Activated gamma-delta T cell treated with Interleukin-2 at 50 U/mL for 16 hours (primary cell): ENCODE data around the gene NUBP2.

Experiments
- DNase-seq: peaks from one replicate; pipeline ENCODE4 v3.0.0-alpha.2; 2020

The NUBP2 gene

GRCh38 chr16:1812732-1813163, 30.0 kb downstream of the NUBP2 start:
- DNase-seq: peak; percentile 26

DNA sequence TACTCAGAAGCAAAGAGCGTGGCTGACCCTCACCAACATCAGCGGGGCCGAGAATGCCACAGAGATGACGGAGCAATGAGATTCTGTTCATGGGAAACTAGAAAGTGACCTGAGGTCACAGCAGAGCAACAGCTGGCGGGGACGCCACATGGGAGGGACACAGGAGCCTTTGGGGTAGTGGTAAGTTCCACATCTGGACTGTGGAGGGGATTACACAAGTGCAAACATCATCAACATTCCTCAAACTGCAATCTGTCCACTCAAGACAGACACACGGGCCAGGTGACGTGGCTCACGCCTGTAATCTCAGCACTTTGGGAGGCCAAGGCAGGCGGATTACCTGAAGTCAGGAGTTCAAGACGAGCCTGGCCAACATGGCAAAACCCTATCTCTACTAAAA, 32.7 kb downstream of the NUBP2 start:
- no peak for DNase-seq

- no peak for DNase-seq
Measured at GRCh38 chr16:1816396-1817275, 33.9 kb downstream of the NUBP2 start.

DNA sequence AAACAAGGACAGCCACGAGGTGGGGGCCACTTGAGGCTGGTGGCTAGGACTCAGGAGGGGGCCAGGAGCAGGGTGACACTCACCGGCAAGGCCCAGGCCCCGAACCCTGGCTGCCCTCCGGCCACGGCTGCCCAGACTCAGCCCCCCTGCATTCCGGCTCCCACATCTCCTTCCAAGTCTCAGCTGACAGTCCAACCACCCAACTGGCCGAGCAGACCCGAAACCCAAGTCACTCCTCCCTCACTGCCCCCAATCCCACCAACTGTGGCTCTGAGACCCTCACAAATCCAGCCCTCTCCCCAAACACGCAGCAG, 34.5 kb downstream of the NUBP2 start:
- DNase-seq: no peak

GRCh38 chr16:1817716-1818115, 35.0 kb downstream of the NUBP2 start:
- DNase-seq: no peak

DNA sequence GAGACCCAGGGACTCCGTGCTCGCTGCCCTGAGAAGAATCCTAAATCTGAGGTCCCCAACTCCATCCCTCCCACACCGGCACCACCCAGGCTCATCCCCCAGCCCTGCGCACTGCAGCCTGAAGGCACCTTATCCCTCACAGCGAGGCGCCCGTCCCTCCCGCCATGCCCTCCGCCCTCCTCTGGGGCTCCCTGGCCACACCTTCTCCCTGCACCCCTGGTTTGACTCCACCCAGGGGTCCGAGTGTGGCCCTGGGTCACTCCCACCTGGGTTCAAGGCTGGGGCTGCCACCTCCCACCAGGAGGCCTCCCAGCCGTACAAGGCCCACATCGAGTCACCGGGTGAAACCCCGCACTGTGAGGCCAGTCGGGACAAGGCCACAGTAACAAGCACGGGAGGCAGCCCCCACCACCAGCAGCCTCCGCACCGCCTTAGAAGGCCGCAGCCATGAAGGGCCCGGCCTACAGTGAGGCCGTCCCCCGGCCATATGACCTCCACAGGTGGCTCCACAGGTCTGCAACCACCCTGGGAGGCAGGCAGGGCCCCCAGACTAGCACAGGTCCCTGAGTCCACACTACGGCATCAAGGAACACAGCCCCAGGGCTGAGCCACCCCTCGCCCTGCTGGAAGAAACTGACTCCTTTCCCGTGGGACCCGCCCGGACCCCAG, 35.6 kb downstream of the NUBP2 start:
- DNase-seq: no peak

GRCh38 chr16:1818873-1819525, 36.2 kb downstream of the NUBP2 start:
- no peak for DNase-seq

GRCh38 chr16:1819611-1820010, 36.9 kb downstream of the NUBP2 start:
- DNase-seq: no peak

DNA sequence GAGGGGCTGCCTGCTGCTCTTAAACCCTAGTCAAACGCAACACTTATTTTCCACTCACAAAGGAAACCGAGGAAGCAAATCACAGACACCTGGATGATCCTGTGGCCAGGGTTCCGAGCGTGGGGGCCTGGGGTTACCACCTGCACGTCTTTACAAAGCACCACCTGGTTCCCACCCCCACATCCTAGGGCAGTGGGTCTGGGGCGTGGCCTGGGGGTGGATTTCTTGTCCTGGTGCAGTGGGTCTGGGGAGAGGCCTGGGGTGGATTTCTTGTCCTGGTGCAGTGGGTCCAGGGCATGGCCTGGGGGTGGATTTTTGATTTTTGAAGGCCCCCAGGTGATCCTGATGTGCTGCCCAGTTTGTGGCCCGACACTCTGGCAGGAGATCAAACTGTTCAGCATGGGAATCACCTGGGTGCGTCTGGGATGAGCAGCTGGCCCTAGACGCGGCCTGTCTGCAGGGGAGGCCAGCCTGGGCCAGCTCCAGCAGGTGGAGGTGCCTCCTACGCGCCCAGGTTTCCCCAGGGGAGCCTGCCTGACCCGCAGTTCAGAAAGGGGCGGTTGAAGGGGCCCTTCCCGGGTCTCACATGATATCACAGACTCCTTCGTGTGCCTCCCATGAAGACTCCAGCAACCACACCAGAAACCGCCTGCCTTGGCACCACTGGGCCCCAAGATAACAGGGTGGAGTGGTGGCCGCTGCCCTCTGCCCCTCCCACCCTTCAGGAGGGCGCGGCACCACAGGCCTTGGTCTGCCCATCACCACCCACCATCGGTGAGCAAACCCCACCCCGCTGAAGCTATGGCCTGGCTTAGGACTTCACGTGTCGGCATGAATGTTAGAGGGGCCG, 37.6 kb downstream of the NUBP2 start:
- DNase-seq: no peak

DNA sequence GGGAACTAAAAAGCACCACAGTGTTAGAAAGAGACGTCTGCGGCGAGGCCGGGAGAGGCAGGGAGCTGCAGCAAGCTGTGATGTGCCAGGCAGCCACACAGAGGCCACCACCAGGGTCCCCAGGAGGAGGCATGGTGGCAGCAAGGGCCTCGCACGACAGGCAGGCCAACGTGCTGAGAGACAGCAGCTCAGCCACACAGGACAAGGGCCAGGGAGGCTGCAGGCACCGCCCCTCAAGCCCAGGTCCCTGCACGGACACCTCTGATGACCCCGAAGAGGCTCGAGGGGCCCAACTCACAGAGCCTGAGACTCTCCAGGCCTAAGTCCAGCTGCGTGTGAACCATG, 38.2 kb downstream of the NUBP2 start:
- DNase-seq: no peak

DNA sequence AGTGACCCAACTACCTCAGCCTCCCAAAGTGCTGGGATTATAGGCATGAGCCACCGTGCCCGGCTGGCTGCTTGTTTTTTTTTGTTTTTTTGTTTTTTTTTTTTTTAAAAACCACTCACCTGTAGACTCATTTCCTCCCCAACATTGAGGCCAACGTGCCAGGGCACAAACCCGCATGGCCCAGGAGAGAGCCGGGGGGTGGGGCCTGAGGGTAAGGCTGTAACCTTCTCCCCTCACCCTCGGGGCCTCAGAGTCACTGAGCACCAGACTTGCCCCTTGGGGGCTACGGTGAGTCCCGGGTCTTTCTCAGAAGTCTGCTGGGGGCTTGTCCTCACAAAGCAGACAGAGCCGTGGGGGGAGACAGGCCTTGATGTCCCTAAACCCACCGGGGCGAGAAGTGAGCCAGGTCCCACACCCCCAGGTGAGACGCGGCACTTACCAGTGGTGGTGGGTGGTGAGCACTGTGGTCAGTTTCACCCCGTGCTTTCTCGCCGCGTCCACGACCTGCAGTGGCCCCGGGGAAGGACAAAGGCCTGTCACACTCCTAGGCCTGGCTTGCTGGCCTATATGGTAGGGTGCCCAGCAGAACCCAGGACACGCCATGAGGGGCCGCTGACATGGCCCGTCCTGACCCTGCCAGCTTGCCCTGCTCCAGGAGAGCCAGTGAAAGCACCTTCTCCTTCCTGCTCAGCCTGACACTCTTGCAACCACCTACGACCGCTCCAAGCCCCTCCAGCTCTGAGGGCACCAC, 39.3 kb downstream of the NUBP2 start:
- no peak for DNase-seq

GRCh38 chr16:1822801-1823200, 40.0 kb downstream of the NUBP2 start:
- DNase-seq: no peak

GRCh38 chr16:1823821-1824220, 41.1 kb downstream of the NUBP2 start:
- no peak for DNase-seq

- no peak for DNase-seq
Measured at GRCh38 chr16:1825381-1825863, 42.7 kb downstream of the NUBP2 start.

DNA sequence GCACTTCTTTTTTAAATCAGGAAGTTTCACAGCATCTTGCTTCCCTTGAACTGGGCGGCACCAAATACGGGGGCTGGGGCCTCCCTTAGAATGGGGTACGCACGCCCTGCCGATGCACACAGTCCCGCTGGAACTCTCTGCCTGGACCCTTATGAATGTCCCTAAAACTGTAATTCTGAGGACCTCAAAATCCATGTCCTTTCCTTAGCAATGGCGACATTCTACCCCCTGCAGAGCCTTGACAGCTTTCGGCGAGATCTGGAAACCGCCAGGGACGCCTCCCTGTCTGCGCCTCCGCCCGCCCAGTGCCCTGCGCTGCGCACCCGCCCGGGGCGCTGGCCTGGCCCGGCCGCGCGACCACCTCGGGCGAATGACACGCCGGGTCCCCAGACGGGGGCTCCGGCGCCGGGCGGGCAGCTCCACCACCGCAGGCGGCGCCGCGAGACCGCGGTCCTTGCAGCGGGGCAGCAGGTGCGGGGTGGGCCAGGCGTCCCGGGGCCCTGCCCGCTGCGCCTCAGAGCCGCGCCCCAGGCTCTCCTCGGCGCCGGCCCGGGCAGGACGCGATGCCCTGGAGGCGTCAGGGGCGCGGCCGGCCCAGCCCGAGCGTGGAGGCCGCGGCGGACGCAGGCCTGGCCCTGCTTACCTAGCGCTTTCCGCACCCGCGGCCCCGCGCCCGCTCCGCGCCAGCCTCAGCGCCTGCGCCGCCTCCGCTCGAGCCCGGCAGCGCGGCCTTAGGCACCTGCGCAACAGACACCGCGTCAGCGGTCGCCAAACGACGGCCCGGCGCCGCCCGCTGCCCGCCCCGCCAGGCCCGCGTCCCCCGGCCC, 43.3 kb downstream of the NUBP2 start:
- DNase-seq: peak; percentile 57

- peak; percentile 85 for DNase-seq
Measured at GRCh38 chr16:1826691-1827573, 44.2 kb downstream of the NUBP2 start, which contains the start of the genes FAHD1 and HAGH. Gene FAHD1 (plus strand): TSS chr16:1827206. CDS start chr16:1827239, 33 bp downstream. Gene HAGH (minus strand): TSS chr16:1826825. CDS start chr16:1826787, 38 bp downstream.

DNA sequence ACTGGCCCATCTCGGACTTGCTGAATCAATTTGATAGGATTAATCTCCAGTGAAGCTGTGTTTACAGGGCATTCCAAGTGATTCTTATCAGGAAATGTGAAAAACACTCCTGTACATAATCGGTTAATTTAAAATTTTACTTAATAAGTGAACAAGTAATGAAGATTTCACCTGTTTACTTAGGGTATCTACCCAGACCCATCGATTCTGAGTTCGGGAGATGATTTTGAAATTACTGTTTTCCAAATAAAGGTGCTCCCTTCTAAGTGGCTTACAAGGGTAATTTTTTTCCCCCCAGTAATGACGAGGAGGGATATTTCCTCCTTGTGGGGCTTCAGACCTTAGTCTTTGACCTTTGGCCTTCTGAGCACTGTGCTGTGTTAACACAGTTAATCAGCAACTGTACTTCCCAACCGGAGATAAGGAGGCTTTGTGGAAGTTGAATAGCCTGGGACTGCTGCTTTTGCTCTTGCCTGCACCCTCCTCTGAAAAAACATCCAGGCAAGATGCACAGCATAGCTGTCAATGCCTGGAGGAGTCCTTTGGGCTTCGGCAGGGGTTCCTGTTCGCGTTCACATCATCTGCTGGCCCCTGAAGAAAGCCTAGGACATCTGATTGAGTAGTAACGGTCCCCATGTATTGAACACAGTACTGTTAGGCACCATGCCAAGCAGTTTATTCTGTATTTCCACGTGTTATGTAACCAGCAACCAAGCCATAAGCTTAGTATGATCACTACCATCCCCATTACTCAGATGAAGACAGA, 46.1 kb downstream of the NUBP2 start:
- no peak for DNase-seq

GRCh38 chr16:1830213-1830612, 47.5 kb downstream of the NUBP2 start:
- no peak for DNase-seq
